ENCODE measurements around the gene BMPR2.

GRCh38 chr2:202577250-202578183 lies 201.4 kb downstream of the BMPR2 start:
- TF ChIP-seq CTCF (IDR thresholded peaks at IDR 0.05) (no peak), POLR2A (IDR thresholded peaks at IDR 0.05) (no peak)

All from testis (tissue), 2 donors.